Measurements from ENCODE around the gene STK32C. TPM values are rescaled to one million over a fixed set of nuclear protein-coding genes. Genes with fewer than 3 reads are reported as not detected.
A peak's percentile ranks its signal among the peaks of the same experiment; 100 is the strongest.

The STK32C gene
- total RNA-seq, 1 donor from 2014 or later: 15.7 TPM

- Mint-ChIP-seq H3K4me3 (ENCODE audit: unreplicated experiment) (no peak overlapping the region), H3K4me1 (ENCODE audit: unreplicated experiment) (peaks cover 9% of the 10 kb centered on the region), H3K27ac (ENCODE audit: unreplicated experiment) (no peak overlapping the region), H3K36me3 (ENCODE audit: unreplicated experiment) (peaks cover 12% of the 10 kb centered on the region), H3K27me3 (ENCODE audit: unreplicated experiment) (peaks cover 8% of the 10 kb centered on the region), H3K9me3 (ENCODE audit: unreplicated experiment) (no peaks in the 10 kb centered on the region)
- no peak for TF ChIP-seq CTCF (IDR thresholded peaks at IDR 0.05)
- DNase-seq (ENCODE audit: extremely low spot score, unreplicated experiment): no peak
Observed at GRCh38 chr10:132192076-132192975, 115.4 kb downstream of the STK32C start.

DNA sequence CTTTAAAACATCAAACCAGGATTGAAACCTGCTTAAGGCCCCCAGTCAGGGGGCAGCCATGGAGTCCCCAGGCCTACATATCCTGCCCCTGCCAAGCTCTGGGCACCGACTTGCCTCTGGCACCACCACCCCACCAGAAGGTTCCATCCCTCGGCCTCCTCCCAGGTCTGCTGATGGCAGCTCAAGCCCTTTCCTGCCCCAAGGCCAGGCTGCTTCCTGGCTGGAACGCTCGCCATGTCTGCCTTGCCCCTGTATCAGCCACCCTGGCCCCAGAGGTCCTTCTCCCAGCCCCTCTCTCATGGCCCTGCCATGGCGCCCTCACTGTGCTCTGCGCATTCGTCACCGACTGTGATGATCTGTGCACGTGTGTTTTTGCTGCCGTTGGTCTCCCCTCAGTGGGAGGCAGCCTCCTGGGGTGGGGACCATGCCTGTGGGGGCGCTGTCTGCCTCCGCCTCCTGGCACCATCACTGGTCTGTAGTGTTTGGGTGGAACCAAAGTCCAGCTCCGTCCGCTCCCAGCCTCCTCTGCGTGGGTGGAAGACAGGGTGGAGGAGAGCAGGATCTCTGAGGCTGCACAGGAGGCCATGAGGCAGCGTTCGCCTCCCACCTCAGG lies 117.8 kb downstream of the STK32C start:
- Mint-ChIP-seq H3K4me3 (ENCODE audit: unreplicated experiment) (no peak overlapping the region), H3K4me1 (ENCODE audit: unreplicated experiment) (peaks cover 10% of the 10 kb centered on the region)

DNA sequence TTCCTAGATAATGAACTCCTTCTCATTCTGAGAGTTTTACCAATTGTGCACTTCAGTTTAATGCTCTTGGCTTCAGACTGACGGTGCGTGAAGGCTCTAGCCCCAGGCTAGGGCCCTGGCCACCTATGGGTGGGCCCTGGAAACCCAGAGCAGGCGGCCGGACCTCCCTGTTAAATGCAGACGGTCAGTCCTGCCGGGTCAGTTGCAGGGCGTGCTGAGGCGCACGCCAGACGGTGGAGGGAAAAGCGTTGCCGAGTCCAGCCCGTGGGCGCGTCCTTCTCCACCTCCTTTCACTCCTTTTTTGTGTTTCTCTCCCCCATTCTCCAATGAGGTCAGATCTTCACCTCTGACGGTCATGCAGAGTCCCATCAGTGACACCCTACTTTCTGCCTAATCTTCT lies 118.7 kb downstream of the STK32C start:
- H3K9me3 Mint-ChIP-seq (ENCODE audit: unreplicated experiment): no peaks in the 10 kb centered on the region
- no peak for TF ChIP-seq CTCF (IDR thresholded peaks at IDR 0.05)

More for the DNA sequence above, 117.8 kb downstream of the STK32C start:
- no peak for DNase-seq (ENCODE audit: extremely low spot score, unreplicated experiment)
- Mint-ChIP-seq H3K27me3 (ENCODE audit: unreplicated experiment) (peaks cover 12% of the 10 kb centered on the region), H3K36me3 (ENCODE audit: unreplicated experiment) (peaks cover 12% of the 10 kb centered on the region), H3K9me3 (ENCODE audit: unreplicated experiment) (no peaks in the 10 kb centered on the region), H3K27ac (ENCODE audit: unreplicated experiment) (no peak overlapping the region)
- no peak for TF ChIP-seq CTCF (IDR thresholded peaks at IDR 0.05)

DNA sequence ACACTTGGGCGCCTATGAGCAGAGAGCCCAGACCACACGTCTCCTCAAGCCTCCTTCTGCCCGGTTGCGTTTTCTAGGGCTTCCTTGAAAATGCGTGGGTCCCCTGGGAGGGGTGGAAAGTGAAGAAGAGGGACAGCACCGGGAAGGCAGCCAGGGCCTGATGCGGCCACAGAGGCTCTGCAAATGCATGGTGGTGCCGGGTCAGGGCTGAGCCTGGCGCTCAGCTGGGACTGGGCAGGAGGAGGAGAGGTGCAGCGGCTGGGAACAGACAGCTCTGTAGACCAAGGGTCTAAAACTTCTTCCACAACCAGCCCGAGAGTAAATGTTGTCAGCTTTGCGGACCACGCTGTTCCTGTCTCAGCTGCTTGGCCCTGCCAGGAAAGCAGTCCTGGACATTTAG lies 119.4 kb downstream of the STK32C start:
- Mint-ChIP-seq H3K9me3 (ENCODE audit: unreplicated experiment) (no peaks in the 10 kb centered on the region), H3K27me3 (ENCODE audit: unreplicated experiment) (peaks cover 25% of the 10 kb centered on the region), H3K4me1 (ENCODE audit: unreplicated experiment) (peaks cover 13% of the 10 kb centered on the region), H3K27ac (ENCODE audit: unreplicated experiment) (no peak overlapping the region), H3K4me3 (ENCODE audit: unreplicated experiment) (peak overlapping the region; percentile 70), H3K36me3 (ENCODE audit: unreplicated experiment) (peaks cover 13% of the 10 kb centered on the region)
- no peak for TF ChIP-seq CTCF (IDR thresholded peaks at IDR 0.05)
- no peak for DNase-seq (ENCODE audit: extremely low spot score, unreplicated experiment)

More for the DNA sequence above, 118.7 kb downstream of the STK32C start:
- Mint-ChIP-seq H3K4me3 (ENCODE audit: unreplicated experiment) (peak overlapping the region; percentile 26), H3K36me3 (ENCODE audit: unreplicated experiment) (peaks cover 14% of the 10 kb centered on the region), H3K27me3 (ENCODE audit: unreplicated experiment) (peaks cover 19% of the 10 kb centered on the region), H3K4me1 (ENCODE audit: unreplicated experiment) (peaks cover 13% of the 10 kb centered on the region), H3K27ac (ENCODE audit: unreplicated experiment) (no peak overlapping the region)
- no peak for DNase-seq (ENCODE audit: extremely low spot score, unreplicated experiment)
